Transverse colon (tissue), 3 donors: ENCODE measurements around the gene PLBD2.

Experiments
- CTCF ChIP-seq, 5 experiments: fragments of 200-600 bp in 3 of 5; fragments of 450-650 bp in 2 of 5; sonication (generic) in 3 of 5; IDR thresholded peaks; 1 replicate in 2 of 5; 2 replicates in 3 of 5; pipeline ENCODE4 v1.5.1; 2016 to 2017; ENCODE audit warnings: antibody characterized with exemption in 5 of 5, inconsistent platforms in 3 of 5, mild to moderate bottlenecking in 2 of 5, moderate library complexity in 1 of 5
- POLR2A ChIP-seq: fragments of 450-650 bp; IDR thresholded peaks from one replicate; pipeline ENCODE4 v1.6.1; 2016; ENCODE audit warnings: antibody characterized with exemption, mild to moderate bottlenecking, moderate library complexity

- TF ChIP-seq CTCF (IDR thresholded peaks at IDR 0.05) (peak; percentile 67 to 92 (median 69)), POLR2A (no peak)
Measured at GRCh38 chr12:113424915-113425823, 66.8 kb downstream of the PLBD2 start.
